Kidney (tissue), 14 donors: Measurements from ENCODE around the gene MUSTN1. TPM values are rescaled to one million over a fixed set of nuclear protein-coding genes. Genes with fewer than 3 reads are reported as not detected.

ENCODE experiments used
- DNase-seq, 5 donors: peaks; one replicate each; pipeline ENCODE4 v3.0.0-alpha.2; 2013 to 2020
- FAIRE-seq: peaks from 2 replicates; lab custom pipeline; 2012; peaks lifted over from hg19 to GRCh38; lab: Jason Lieb, UNC
- H3K27ac ChIP-seq, 2 donors: one replicate each; pipeline ENCODE4 v1.7.0; 2013; ENCODE audit warnings: low read depth in 2 of 2, low read length in 2 of 2, inconsistent platforms in 1 of 2
- H3K27me3 ChIP-seq: one replicate; pipeline ENCODE4 v1.7.1; 2013; ENCODE audit warnings: low read length, inconsistent platforms; ENCODE audit not compliant: control insufficient read depth, insufficient read depth
- H3K36me3 ChIP-seq, 3 donors: one replicate each; pipeline versions ENCODE4 v1.7.0 to v1.7.1; 2013; ENCODE audit warnings: low read length in 3 of 3, control low read depth in 1 of 3, inconsistent platforms in 1 of 3; ENCODE audit not compliant: insufficient read depth in 3 of 3, control insufficient read depth in 2 of 3
- H3K4me1 ChIP-seq, 3 donors: one replicate each; pipeline versions ENCODE4 v1.7.0 to v1.7.1; 2013; ENCODE audit warnings: low read length in 3 of 3, inconsistent platforms in 1 of 3, low read depth in 1 of 3; ENCODE audit not compliant: control insufficient read depth in 2 of 3, insufficient read depth in 2 of 3
- H3K4me3 ChIP-seq, 3 donors: one replicate each; pipeline versions ENCODE4 v1.7.0 to v1.8.1; 2013; ENCODE audit warnings: low read length in 3 of 3, control low read depth in 1 of 3, inconsistent platforms in 1 of 3
- H3K9ac ChIP-seq, 3 donors: one replicate each; pipeline versions ENCODE4 v1.7.0 to v1.7.1; 2013; ENCODE audit warnings: low read length in 3 of 3, control low read depth in 1 of 3, inconsistent platforms in 1 of 3
- H3K9me3 ChIP-seq, 3 donors: one replicate each; pipeline versions ENCODE4 v1.7.0 to v1.7.1; 2013; ENCODE audit warnings: low read length in 3 of 3, control low read depth in 1 of 3, inconsistent platforms in 1 of 3; ENCODE audit not compliant: control insufficient read depth in 2 of 3, insufficient read depth in 1 of 3
- intact Hi-C: fragments of 100-400 bp; cut with DNase I; formaldehyde crosslinking; loops from one replicate; pipeline ENCODE4 v1.11.1; 2022
- polyA plus RNA-seq: library from polyadenylated mRNA; stranded (reverse); fragments of 350-450 nt; fragmentation: Illumina TruSeq; extraction: RNeasy Lipid Tissue Mini Kit (QIAGEN cat#74804); gene quantifications from one replicate; pipeline ENCODE4 v1.2.3, GENCODE V29; 2014; ENCODE audit warnings: low read depth, low replicate concordance; ENCODE audit not compliant: insufficient read depth
- total RNA-seq: library from RNA; stranded (reverse); fragmentation: NEBNext Ultra II Directional; extraction: Animal tissue kit (Norgen Biotek cat#: 25700); gene quantifications from one replicate; pipeline ENCODE4 v1.2.1, GENCODE V29; 2021
- TF ChIP-seq, protein P1 (sequence below): IDR thresholded peaks from 3 replicates; pipeline ENCODE4 v1.5.1; 2012; ENCODE audit warnings: mild to moderate bottlenecking, moderate library complexity, borderline replicate concordance; ENCODE audit not compliant: insufficient read depth; ENCODE audit errors: extremely low read depth
- donor health status: control.
- donor health status: control.
- donor health status: control.
- donor health status: control.
- donor health status: control.
- donor health status: DM: yes; HTN: yes; CAD: no.
- donor health status: Normal renal cell carcinoma (clear cell type).

MUSTN1 gene
- total and polyA plus RNA-seq, 2 donors from 2014 or later, result 18.6 to 47.8 TPM

DNA sequence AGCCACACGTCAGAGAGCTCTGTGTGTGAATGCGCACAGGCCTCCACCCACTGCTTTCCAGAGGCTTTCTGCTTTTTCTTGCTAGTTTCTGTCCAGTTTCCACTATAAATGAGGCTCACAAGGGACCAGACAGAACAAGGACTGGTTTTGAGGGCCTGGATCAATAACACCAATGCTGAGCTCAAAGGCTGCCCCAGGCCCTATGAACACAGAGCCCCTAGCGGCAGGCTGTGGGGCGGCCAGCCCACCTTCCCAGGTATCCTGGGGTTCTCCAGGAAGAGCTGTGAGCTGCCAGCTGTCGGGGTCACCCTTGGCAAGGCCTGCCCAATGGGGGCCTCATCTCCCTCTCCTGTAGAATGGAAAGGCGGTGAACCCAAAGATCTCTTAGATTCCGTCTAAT lies 42.4 kb downstream of the MUSTN1 start:
- Histone ChIP-seq H3K9ac (no peak overlapping the region), H3K27ac (no peak overlapping the region), H3K9me3 (no peaks in the 10 kb centered on the region), H3K4me1 (no peaks in the 10 kb centered on the region), H3K4me3 (no peak overlapping the region), H3K27me3 (no peaks in the 10 kb centered on the region), H3K36me3 (no peaks in the 10 kb centered on the region)
- DNase-seq (no peak), FAIRE-seq (no peak)
- intact Hi-C loops, result no loop called here
- TF ChIP-seq, protein P1, sequence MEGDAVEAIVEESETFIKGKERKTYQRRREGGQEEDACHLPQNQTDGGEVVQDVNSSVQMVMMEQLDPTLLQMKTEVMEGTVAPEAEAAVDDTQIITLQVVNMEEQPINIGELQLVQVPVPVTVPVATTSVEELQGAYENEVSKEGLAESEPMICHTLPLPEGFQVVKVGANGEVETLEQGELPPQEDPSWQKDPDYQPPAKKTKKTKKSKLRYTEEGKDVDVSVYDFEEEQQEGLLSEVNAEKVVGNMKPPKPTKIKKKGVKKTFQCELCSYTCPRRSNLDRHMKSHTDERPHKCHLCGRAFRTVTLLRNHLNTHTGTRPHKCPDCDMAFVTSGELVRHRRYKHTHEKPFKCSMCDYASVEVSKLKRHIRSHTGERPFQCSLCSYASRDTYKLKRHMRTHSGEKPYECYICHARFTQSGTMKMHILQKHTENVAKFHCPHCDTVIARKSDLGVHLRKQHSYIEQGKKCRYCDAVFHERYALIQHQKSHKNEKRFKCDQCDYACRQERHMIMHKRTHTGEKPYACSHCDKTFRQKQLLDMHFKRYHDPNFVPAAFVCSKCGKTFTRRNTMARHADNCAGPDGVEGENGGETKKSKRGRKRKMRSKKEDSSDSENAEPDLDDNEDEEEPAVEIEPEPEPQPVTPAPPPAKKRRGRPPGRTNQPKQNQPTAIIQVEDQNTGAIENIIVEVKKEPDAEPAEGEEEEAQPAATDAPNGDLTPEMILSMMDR, result no peak

DNA sequence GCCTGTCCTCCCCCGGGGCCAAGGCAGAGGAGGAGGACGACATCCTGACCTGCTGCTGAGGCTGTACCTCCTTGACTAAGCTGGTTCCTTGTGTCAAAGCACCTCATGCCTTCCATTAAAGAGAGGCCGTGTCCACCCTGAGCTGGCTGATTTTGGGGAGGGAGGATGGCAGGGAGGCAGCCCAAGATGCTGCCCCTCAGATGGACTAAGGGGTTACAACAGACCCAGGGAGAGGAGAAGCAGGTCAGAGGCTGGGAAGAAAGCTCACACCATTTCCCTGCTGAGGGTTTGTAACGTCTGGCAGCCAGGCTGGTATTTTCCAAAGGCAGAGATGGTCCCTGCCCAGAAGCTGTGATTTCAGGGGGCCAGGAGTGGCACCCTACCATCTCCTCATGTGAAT lies 42.9 kb downstream of the MUSTN1 start:
- intact Hi-C loops, result no loop called here
- Histone ChIP-seq H3K27me3 (no peaks in the 10 kb centered on the region), H3K4me3 (no peak overlapping the region), H3K27ac (no peak overlapping the region), H3K9ac (no peak overlapping the region), H3K36me3 (no peaks in the 10 kb centered on the region), H3K4me1 (no peaks in the 10 kb centered on the region), H3K9me3 (no peaks in the 10 kb centered on the region)
- TF ChIP-seq, protein P1, result no peak
- DNase-seq, result no peak
- FAIRE-seq, result no peak

DNA sequence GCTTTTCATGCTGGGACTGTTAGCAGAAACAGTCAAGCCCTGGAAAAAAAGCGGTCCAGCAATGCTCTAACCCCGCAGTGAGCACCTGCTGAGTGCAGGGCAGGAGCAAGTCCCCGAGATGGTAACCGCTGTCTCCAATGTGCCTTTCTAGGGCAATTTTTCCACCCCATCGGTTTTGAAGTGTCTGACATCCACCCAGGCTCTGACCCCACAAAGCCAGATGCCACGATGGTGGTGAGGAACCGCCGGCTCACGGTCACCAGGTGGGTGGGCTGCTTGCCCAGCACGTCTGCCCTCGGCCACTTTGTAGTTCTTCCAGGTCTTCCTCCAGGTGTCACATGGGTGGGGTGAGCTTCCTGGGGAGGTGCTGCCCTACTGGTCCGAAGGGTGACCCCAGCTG lies 43.5 kb downstream of the MUSTN1 start:
- no peak overlapping the region for H3K27ac ChIP-seq
- FAIRE-seq, result no peak

More for the DNA sequence above, 43.5 kb downstream of the MUSTN1 start:
- TF ChIP-seq, protein P1, result no peak
- H3K9ac ChIP-seq, result no peak overlapping the region
- H3K4me1 ChIP-seq, result no peaks in the 10 kb centered on the region
- H3K36me3 ChIP-seq, result no peaks in the 10 kb centered on the region
- no peak overlapping the region for H3K4me3 ChIP-seq
- intact Hi-C loops, result no loop called here
- no peak for DNase-seq
- no peaks in the 10 kb centered on the region for H3K9me3 ChIP-seq
- no peaks in the 10 kb centered on the region for H3K27me3 ChIP-seq
